ENCODE data around the gene BLVRB. TPM values are rescaled to one million over a fixed set of nuclear protein-coding genes. Genes with fewer than 3 reads are reported as not detected.

The BLVRB gene
- total RNA-seq, 8 experiments from 2014 or later: 7.7 to 144 (median 48.3) TPM

Other genes with a start within 250 kb of the BLVRB start
- 10 to 100 TPM in 5 of 8 experiments, 1 to 10 TPM in 1, under 1 TPM in 2; 0.45 to 25.6 (median 13.5) TPM for gene TTC9B, start 247.4 kb downstream of the BLVRB start, total RNA-seq
- gene CCNP, start 239.1 kb downstream of the BLVRB start, total RNA-seq: under 1 TPM in 6 of 8 experiments, not detected in 2; 0.16 to 0.81 (median 0.30) TPM
- 100 to 1,000 TPM in 2 of 8 experiments, 10 to 100 TPM in 6; 21.0 to 141 (median 44.0) TPM for gene AKT2, start 180.4 kb downstream of the BLVRB start, total RNA-seq
- 10 to 100 TPM in 7 of 8 experiments, 1 to 10 TPM in 1; 9.8 to 16.7 (median 13.3) TPM for gene C19orf47, start 117.3 kb downstream of the BLVRB start, total RNA-seq
- gene PLD3, start 117.0 kb downstream of the BLVRB start, total RNA-seq: 100 to 1,000 TPM; 119 to 604 (median 360) TPM
- under 1 TPM in 7 of 8 experiments, not detected in 1; 0.07 to 0.52 (median 0.25) TPM for gene HIPK4, start 75.6 kb downstream of the BLVRB start, total RNA-seq
- 1 to 10 TPM in 6 of 8 experiments, under 1 TPM in 2; 0.71 to 4.1 (median 1.3) TPM for gene PRX, start 52.4 kb downstream of the BLVRB start, total RNA-seq
- 10 to 100 TPM in 2 of 8 experiments, 1 to 10 TPM in 6; 2.6 to 14.8 (median 3.5) TPM for gene SERTAD1, start 39.8 kb downstream of the BLVRB start, total RNA-seq
- 10 to 100 TPM; 11.2 to 28.6 (median 18.2) TPM for gene SERTAD3, start 21.4 kb downstream of the BLVRB start, total RNA-seq
- gene SPTBN4, start 1.3 kb upstream of the BLVRB start, total RNA-seq: 10 to 100 TPM in 1 of 8 experiments, 1 to 10 TPM in 6, under 1 TPM in 1; 0.56 to 10.1 (median 3.0) TPM
- 10 to 100 TPM in 7 of 8 experiments, 1 to 10 TPM in 1; 10.0 to 37.1 (median 21.2) TPM for gene SHKBP1, start 111.1 kb upstream of the BLVRB start, total RNA-seq
- gene LTBP4, start 135.6 kb upstream of the BLVRB start, total RNA-seq: 10 to 100 TPM in 7 of 8 experiments, 1 to 10 TPM in 1; 1.8 to 52.8 (median 20.1) TPM
- 10 to 100 TPM in 7 of 8 experiments, 1 to 10 TPM in 1; 7.9 to 26.2 (median 18.3) TPM for gene NUMBL, start 224.9 kb upstream of the BLVRB start, total RNA-seq

All from motor neuron (in vitro differentiated cells).